HG03442 (cell line): ENCODE measurements around the gene SYNE4.
"Not testable (repeated sequence)": the region's sequence is repeated elsewhere in the genome, so short reads cannot be mapped to it uniquely, and the experiment has no call there.

Experiments
- ATAC-seq: cut with Tn5 transposase; IDR thresholded peaks from one replicate; pipeline ENCODE4 v1.9.1; 2021; ENCODE audit warnings: mild to moderate bottlenecking, moderate library complexity; ENCODE audit not compliant: unreplicated experiment

Gene SYNE4

GRCh38 chr19:35957411-35957810 lies 51.2 kb downstream of the SYNE4 start:
- not testable (repeated sequence) for ATAC-seq

- no peak for ATAC-seq
Measured at GRCh38 chr19:35955881-35956634, 52.6 kb downstream of the SYNE4 start.
